H9 (cell line): ENCODE results near the gene ZDHHC12. TPM values are rescaled to one million over a fixed set of nuclear protein-coding genes. Genes with fewer than 3 reads are reported as not detected.

Experiments used
- DNase-seq: peaks from one replicate; pipeline ENCODE4 v3.0.0-alpha.2; 2017
- H2AFZ ChIP-seq: one replicate; pipeline ENCODE4 v1.6.1; 2013; ENCODE audit warnings: mild to moderate bottlenecking, low read length, control low read depth, moderate library complexity
- H2AK5ac ChIP-seq: 2 replicates; pipeline ENCODE4 v1.6.1; 2013; ENCODE audit warnings: low read length, control low read depth, mixed read lengths; ENCODE audit not compliant: insufficient read length
- H2BK120ac ChIP-seq: one replicate; pipeline ENCODE4 v1.6.1; 2013; ENCODE audit warnings: low read depth, mild to moderate bottlenecking, low read length, control low read depth, inconsistent platforms; ENCODE audit not compliant: poor library complexity, severe bottlenecking
- H2BK12ac ChIP-seq: 2 replicates; pipeline ENCODE4 v1.6.1; 2013; ENCODE audit warnings: low read length, control low read depth, mixed read lengths, low read depth; ENCODE audit not compliant: insufficient read length
- H2BK15ac ChIP-seq: 2 replicates; pipeline ENCODE4 v1.6.1; 2013; ENCODE audit warnings: low read depth, low read length, control low read depth
- H2BK20ac ChIP-seq: one replicate; pipeline ENCODE4 v1.6.1; 2013; ENCODE audit warnings: low read depth, mild to moderate bottlenecking, low read length, control low read depth, inconsistent platforms; ENCODE audit not compliant: poor library complexity, severe bottlenecking
- H2BK5ac ChIP-seq: 2 replicates; pipeline ENCODE4 v1.6.1; 2013; ENCODE audit warnings: low read length, control low read depth, mixed read lengths; ENCODE audit not compliant: insufficient read length
- H3K14ac ChIP-seq: 2 replicates; pipeline ENCODE4 v1.6.1; 2013; ENCODE audit warnings: low read length, control low read depth; ENCODE audit not compliant: insufficient read depth
- H3K18ac ChIP-seq: 2 replicates; pipeline ENCODE4 v1.6.1; 2013; ENCODE audit warnings: low read depth, mild to moderate bottlenecking, mixed read lengths, low read length, control low read depth; ENCODE audit not compliant: insufficient read length
- H3K23ac ChIP-seq: 2 replicates; pipeline ENCODE4 v1.6.1; 2013; ENCODE audit warnings: low read length, control low read depth, mixed read lengths, low read depth; ENCODE audit not compliant: insufficient read length
- H3K23me2 ChIP-seq: 2 replicates; pipeline ENCODE4 v1.6.1; 2013; ENCODE audit warnings: low read depth, mild to moderate bottlenecking, mixed read lengths, low read length, control low read depth; ENCODE audit not compliant: insufficient read length, poor library complexity, severe bottlenecking
- H3K27ac ChIP-seq: 2 replicates; pipeline ENCODE4 v1.5.1; 2013; ENCODE audit warnings: low read length, control low read depth, mixed read lengths, low read depth; ENCODE audit not compliant: insufficient read length
- H3K27me3 ChIP-seq: 2 replicates; pipeline ENCODE4 v1.6.1; 2013; ENCODE audit warnings: low read length, control low read depth, inconsistent platforms; ENCODE audit not compliant: insufficient read depth
- H3K4ac ChIP-seq: 2 replicates; pipeline ENCODE4 v1.6.1; 2013; ENCODE audit warnings: low read depth, mild to moderate bottlenecking, control low read depth, inconsistent platforms, low read length, moderate library complexity
- H3K4me1 ChIP-seq: 2 replicates; pipeline ENCODE4 v1.6.1; 2013; ENCODE audit warnings: low read length, control low read depth, inconsistent platforms; ENCODE audit not compliant: insufficient read depth
- H3K4me2 ChIP-seq: 2 replicates; pipeline ENCODE4 v1.6.1; 2013; ENCODE audit warnings: low read length, control low read depth, mixed read lengths; ENCODE audit not compliant: insufficient read length, insufficient read depth
- H3K56ac ChIP-seq: 2 replicates; pipeline ENCODE4 v1.6.1; 2013; ENCODE audit warnings: low read depth, mild to moderate bottlenecking, mixed read lengths, low read length, control low read depth; ENCODE audit not compliant: insufficient read length
- H3K79me1 ChIP-seq: 2 replicates; pipeline ENCODE4 v1.6.1; 2013; ENCODE audit warnings: low read depth, mild to moderate bottlenecking, moderate library complexity, low read length, control low read depth, inconsistent platforms; ENCODE audit not compliant: insufficient read depth, poor library complexity, severe bottlenecking
- H3K79me2 ChIP-seq: 2 replicates; pipeline ENCODE4 v1.6.1; 2013; ENCODE audit warnings: low read length, control low read depth, inconsistent platforms; ENCODE audit not compliant: insufficient read depth
- H3K9ac ChIP-seq: 2 replicates; pipeline ENCODE4 v1.6.1; 2013; ENCODE audit warnings: low read length, control low read depth, mixed read lengths; ENCODE audit not compliant: insufficient read length; ENCODE audit errors: extremely low read depth
- H3K9me3 ChIP-seq: one replicate; pipeline ENCODE4 v1.6.1; 2013; ENCODE audit warnings: low read depth, low read length, inconsistent platforms; ENCODE audit not compliant: control insufficient read depth
- H3T11ph ChIP-seq: one replicate; pipeline ENCODE4 v1.6.1; 2013; ENCODE audit warnings: mild to moderate bottlenecking, low read length, control low read depth, inconsistent platforms
- H4K20me1 ChIP-seq: one replicate; pipeline ENCODE4 v1.6.1; 2013; ENCODE audit not compliant: control insufficient read depth, insufficient read length, insufficient read depth
- H4K5ac ChIP-seq: 2 replicates; pipeline ENCODE4 v1.6.1; 2013; ENCODE audit warnings: low read depth, mild to moderate bottlenecking, mixed read lengths, low read length, control low read depth; ENCODE audit not compliant: insufficient read length
- H4K8ac ChIP-seq: replicated peaks from 2 replicates; pipeline ENCODE4 v1.6.1; 2013; ENCODE audit warnings: low read length, control low read depth, mixed read lengths, low read depth; ENCODE audit not compliant: insufficient read length
- H4K91ac ChIP-seq: 2 replicates; pipeline ENCODE4 v1.6.1; 2013; ENCODE audit warnings: low read depth, mild to moderate bottlenecking, moderate library complexity, mixed read lengths, low read length, control low read depth; ENCODE audit not compliant: insufficient read length
- H3K27ac Mint-ChIP-seq, 3 experiments: 2 replicates in 2 of 3; 3 replicates in 1 of 3; pipeline ENCODE4 v1.8.0; 2020 to 2021; ENCODE audit warnings: mixed read lengths in 3 of 3, mild to moderate bottlenecking in 1 of 3, moderate library complexity in 1 of 3
- H3K27me3 Mint-ChIP-seq: 2 replicates; pipeline ENCODE4 v1.8.0; 2021; ENCODE audit warnings: low read depth, mild to moderate bottlenecking, moderate library complexity, mixed read lengths
- H3K36me3 Mint-ChIP-seq, 3 experiments: 2 replicates in 2 of 3; 3 replicates in 1 of 3; pipeline ENCODE4 v1.8.0; 2020 to 2021; ENCODE audit warnings: low read depth in 3 of 3, mixed read lengths in 3 of 3; ENCODE audit not compliant: insufficient read depth in 1 of 3
- H3K4me1 Mint-ChIP-seq, 2 experiments: 2 replicates each; pipeline ENCODE4 v1.8.0; 2020; ENCODE audit warnings: mixed read lengths in 2 of 2
- H3K4me3 Mint-ChIP-seq, 2 experiments: 2 replicates in 1 of 2; 3 replicates in 1 of 2; pipeline ENCODE4 v1.8.0; 2020 to 2021; ENCODE audit warnings: mild to moderate bottlenecking in 2 of 2, mixed read lengths in 2 of 2, moderate library complexity in 1 of 2
- H3K9me3 Mint-ChIP-seq, 2 experiments: 2 replicates in 1 of 2; 3 replicates in 1 of 2; pipeline ENCODE4 v1.8.0; 2020; ENCODE audit warnings: mild to moderate bottlenecking in 2 of 2, mixed read lengths in 2 of 2, moderate library complexity in 1 of 2
- WGBS: extraction: QIAGEN DNeasy Blood & Tissue Kit; methylation state at CpG from one replicate; pipeline ENCODE4 v1.1.7; 2013; ENCODE audit warnings: missing lambda C conversion rate, low lambda C conversion rate, mixed read lengths; ENCODE audit not compliant: insufficient read length; ENCODE audit errors: extremely low coverage; 5-methylcytosine and 5-hydroxymethylcytosine counted together
- total RNA-seq: library from RNA; stranded (reverse); gene quantifications from 2 replicates; pipeline ENCODE4 v1.2.1, GENCODE V29; 2021
- TF ChIP-seq, protein P1 (sequence below): fragments of 200-600 bp; sonication (generic); conservative IDR thresholded peaks from 3 replicates; pipeline ENCODE4 v1.8.0; 2021; ENCODE audit warnings: antibody characterized with exemption, mild to moderate bottlenecking

Gene ZDHHC12
- total RNA-seq, 1 experiment from 2014 or later: 42.8 TPM

DNA sequence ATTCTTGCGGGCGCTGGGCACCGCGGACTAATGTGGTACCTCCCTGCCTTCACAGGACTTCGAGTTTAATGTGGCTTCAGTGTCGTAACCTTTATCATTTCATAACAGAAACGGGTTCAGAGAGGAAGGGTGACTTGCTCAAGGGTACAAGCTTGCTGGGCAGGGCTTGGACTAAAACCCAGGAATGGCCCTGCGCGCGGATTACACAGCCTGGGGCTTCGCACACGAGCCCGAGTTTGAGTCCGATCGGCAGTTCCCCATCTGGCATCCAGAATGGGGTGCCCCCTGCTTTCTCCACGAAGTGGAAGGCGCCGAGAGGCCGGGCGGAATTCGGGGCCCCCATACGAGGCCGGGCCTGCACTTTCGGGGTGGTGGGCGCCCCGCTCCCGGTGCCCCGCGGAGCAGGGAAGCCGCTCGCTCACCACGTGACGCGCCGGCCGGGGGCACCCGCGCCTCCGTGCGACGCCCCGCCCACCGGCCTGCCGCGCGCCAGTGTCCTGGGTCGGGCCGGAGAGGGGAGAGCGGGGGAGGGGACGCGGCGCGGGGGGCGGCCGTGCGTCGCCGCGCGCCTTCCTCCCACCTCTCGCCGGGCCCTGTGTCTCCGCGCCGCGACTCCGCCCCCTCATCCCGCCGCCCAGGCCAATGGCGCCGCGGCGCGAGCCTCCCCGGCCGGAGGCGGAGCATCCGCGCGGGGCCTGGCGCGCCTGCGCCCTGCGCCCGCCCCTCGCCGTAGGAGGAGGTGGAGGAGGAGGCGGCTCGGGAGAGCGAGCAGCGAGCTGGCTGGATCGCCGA, 35.2 kb downstream of the ZDHHC12 start, which contains the start of gene SET:
TSS of gene SET (plus strand) at position 722 of the 792 bp plus-strand sequence. CDS start 361 bp downstream, outside the sequence.
- Histone ChIP-seq H2BK15ac (no peak within 1 kb of the TSS), H3K79me2 (peaks cover 46% of the 10 kb centered on the region), H2AK5ac (no peak within 1 kb of the TSS), H3K56ac (no peak within 1 kb of the TSS), H4K20me1 (no peaks in the 10 kb centered on the region), H2AFZ (no peak within 1 kb of the TSS), H3K9ac (peak within 1 kb of the TSS; percentile 96), H3K4me2 (peak within 1 kb of the TSS; percentile 100), H2BK20ac (no peak within 1 kb of the TSS), H3K9me3 (no peaks in the 10 kb centered on the region), H3T11ph (no peak within 1 kb of the TSS), H4K8ac (no peak within 1 kb of the TSS), H3K27ac (no peak within 1 kb of the TSS), H3K18ac (no peak within 1 kb of the TSS), H4K91ac (no peak within 1 kb of the TSS), H2BK12ac (no peak within 1 kb of the TSS), H2BK120ac (no peak within 1 kb of the TSS), H4K5ac (no peak within 1 kb of the TSS), H2BK5ac (no peak within 1 kb of the TSS), H3K4me1 (peaks cover 4% of the 10 kb centered on the region; the same call in 1 of the 2 replicates), H3K23ac (no peak within 1 kb of the TSS), H3K23me2 (peaks cover 18% of the 10 kb centered on the region), H3K27me3 (no peaks in the 10 kb centered on the region), H3K79me1 (no peaks in the 10 kb centered on the region), H3K4ac (no peak within 1 kb of the TSS), H3K14ac (peak within 1 kb of the TSS; percentile 67)
- no CpG with 5 or more reads among the region's 93 CpGs for WGBS
- H3K27ac Mint-ChIP-seq: peak within 1 kb of the TSS; percentile 71 to 98 (median 96)
- peaks cover 55 to 73% (median 58%) of the 10 kb centered on the region in 3 experiments for H3K36me3 Mint-ChIP-seq
- H3K4me1 Mint-ChIP-seq: peaks cover 48 to 54% of the 10 kb centered on the region in 2 experiments
- DNase-seq: peak; percentile 95
- H3K9me3 Mint-ChIP-seq: peaks cover 3 to 5% of the 10 kb centered on the region in 2 experiments; a peak in 3 of 5 replicates
- no peaks in the 10 kb centered on the region for H3K27me3 Mint-ChIP-seq
- TF ChIP-seq, protein P1, sequence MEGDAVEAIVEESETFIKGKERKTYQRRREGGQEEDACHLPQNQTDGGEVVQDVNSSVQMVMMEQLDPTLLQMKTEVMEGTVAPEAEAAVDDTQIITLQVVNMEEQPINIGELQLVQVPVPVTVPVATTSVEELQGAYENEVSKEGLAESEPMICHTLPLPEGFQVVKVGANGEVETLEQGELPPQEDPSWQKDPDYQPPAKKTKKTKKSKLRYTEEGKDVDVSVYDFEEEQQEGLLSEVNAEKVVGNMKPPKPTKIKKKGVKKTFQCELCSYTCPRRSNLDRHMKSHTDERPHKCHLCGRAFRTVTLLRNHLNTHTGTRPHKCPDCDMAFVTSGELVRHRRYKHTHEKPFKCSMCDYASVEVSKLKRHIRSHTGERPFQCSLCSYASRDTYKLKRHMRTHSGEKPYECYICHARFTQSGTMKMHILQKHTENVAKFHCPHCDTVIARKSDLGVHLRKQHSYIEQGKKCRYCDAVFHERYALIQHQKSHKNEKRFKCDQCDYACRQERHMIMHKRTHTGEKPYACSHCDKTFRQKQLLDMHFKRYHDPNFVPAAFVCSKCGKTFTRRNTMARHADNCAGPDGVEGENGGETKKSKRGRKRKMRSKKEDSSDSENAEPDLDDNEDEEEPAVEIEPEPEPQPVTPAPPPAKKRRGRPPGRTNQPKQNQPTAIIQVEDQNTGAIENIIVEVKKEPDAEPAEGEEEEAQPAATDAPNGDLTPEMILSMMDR: no peak
- H3K4me3 Mint-ChIP-seq: peak within 1 kb of the TSS; percentile 95 to 100
